SH-SY5Y (cell line): ENCODE data around the gene ASIC3.

Source experiments
- GATA2 ChIP-seq: IDR thresholded peaks from 2 replicates; pipeline ENCODE4 v1.6.1; 2011; ENCODE audit warnings: mild to moderate bottlenecking, low read depth, low read length
- GATA3 ChIP-seq: IDR thresholded peaks from 2 replicates; pipeline ENCODE4 v1.6.1; 2011; ENCODE audit warnings: low read depth, mild to moderate bottlenecking, low read length, moderate library complexity

DNA sequence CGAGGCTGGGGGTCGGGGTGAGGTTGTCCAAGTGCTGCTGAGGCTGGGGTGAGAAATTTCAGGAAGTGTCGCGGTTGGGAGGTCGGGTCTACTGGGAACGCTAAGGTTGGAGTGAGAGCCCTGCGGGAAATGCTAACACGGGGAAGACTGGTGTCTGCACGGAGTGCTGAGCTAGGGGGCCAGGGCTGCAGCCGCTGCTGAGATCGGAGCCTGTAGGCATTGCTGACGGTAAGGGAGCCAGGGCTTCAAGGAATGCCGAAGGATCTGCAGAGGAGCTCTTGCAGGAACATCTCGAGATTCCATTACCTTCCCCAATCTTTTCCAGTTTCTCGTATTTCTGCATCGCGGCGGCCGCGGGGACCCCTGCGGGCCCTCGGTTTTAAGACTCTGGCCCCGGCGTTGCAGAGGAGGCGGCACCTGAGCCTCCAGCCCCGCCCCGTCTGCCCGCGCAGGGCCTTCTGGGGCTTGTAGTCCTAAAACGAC, 9.2 kb downstream of the ASIC3 start, which contains the start of gene CDK5:
- TF ChIP-seq GATA2 (no peak), GATA3 (no peak)
